Mononuclear cell (primary cell): Measurements from ENCODE around the gene CCHCR1. TPM values are rescaled to one million over a fixed set of nuclear protein-coding genes. Genes with fewer than 3 reads are reported as not detected.
"Not testable (repeated sequence)": the region's sequence is repeated elsewhere in the genome, so short reads cannot be mapped to it uniquely, and the experiment has no call there.

Experiments used
- H3K27me3 ChIP-seq: 2 replicates; pipeline ENCODE4 v1.6.0; 2011; ENCODE audit warnings: low read length, control low read depth; ENCODE audit not compliant: insufficient read depth
- H3K4me1 ChIP-seq: 2 replicates; pipeline ENCODE4 v1.5.1; 2011; ENCODE audit warnings: mild to moderate bottlenecking, low read length, control low read depth; ENCODE audit not compliant: insufficient read depth
- H3K4me3 ChIP-seq: 2 replicates; pipeline ENCODE4 v1.5.1; 2011; ENCODE audit warnings: mild to moderate bottlenecking, low read length, moderate library complexity
- H3K9me3 ChIP-seq: 2 replicates; pipeline ENCODE4 v1.5.1; 2011; ENCODE audit warnings: low read depth, mild to moderate bottlenecking, control low read depth, low read length
- total RNA-seq: library from RNA; depleted of rRNA; stranded (reverse); fragments of >200 nt; gene quantifications from one replicate; pipeline ENCODE4 v1.2.3, GENCODE V29; 2012

The CCHCR1 gene
- total RNA-seq, 1 donor, result 4.3 TPM

- H3K4me3 ChIP-seq, result no peak overlapping the region
- H3K4me1 ChIP-seq, result no peaks in the 10 kb centered on the region
- no peaks in the 10 kb centered on the region for H3K9me3 ChIP-seq
- H3K27me3 ChIP-seq, result no peaks in the 10 kb centered on the region
Measured at GRCh38 chr6:31170987-31171671, 13.5 kb upstream of the CCHCR1 start.

DNA sequence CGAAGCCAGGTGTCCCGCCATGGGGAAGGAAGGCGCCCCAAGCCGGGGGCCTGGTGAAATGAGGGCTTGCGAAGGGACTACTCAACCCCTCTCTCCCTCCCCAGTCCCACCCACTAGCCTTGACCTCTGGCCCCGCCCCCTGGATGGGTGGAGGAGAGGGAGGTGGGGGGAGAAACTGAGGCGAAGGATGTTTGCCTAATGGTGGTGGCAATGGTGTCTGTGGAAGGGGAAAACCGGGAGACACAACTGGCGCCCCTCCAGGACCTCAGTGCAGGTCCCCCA lies 12.9 kb upstream of the CCHCR1 start, which contains the start of gene POU5F1:
TSS of gene POU5F1 (minus strand) at position 83 of the 282 bp plus-strand sequence. CDS start at position 21, 62 bp downstream.
- no peaks in the 10 kb centered on the region for H3K4me1 ChIP-seq
- no peaks in the 10 kb centered on the region for H3K9me3 ChIP-seq
- H3K27me3 ChIP-seq, result no peaks in the 10 kb centered on the region
- H3K4me3 ChIP-seq, result no peak within 1 kb of the TSS

GRCh38 chr6:31169858-31170599 lies 12.4 kb upstream of the CCHCR1 start:
- H3K27me3 ChIP-seq, H3K4me3 ChIP-seq, H3K9me3 ChIP-seq, H3K4me1 ChIP-seq: not testable (repeated sequence)

DNA sequence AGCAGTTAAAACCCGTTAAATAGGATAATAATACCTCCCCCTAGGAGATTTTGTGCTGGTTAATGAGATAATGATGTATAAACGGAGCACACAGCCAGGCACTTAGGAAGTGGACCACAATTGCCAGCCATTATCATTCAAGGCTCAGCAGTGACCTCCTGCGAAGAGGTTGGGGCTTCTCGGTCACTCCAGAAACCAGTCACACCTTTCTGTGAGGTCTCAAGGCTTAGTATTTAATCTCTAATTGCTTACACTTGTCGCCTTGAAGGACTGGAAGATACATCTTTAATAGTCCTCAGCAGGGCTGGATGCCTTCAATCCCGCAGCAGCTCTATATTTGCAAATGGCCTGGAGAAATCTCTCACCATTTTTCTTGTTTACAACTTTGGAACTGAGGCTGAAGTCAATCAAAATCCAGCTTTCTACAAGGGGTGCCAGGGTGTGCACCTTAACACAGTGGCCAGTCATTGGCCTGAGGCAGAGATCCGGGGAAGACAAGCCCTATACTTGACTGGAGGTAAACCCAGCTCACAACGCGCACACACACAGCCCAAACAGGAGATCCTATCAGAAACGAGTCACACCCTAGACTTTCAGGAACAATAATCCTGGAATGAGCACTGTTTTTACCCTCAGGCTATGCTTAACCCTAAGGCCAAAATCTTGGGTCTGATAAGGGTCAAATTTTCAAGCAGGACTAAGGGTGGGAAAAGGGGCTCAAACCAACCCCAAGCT lies 11.7 kb upstream of the CCHCR1 start:
- H3K4me3 ChIP-seq, result no peak overlapping the region
- no peaks in the 10 kb centered on the region for H3K27me3 ChIP-seq
- H3K9me3 ChIP-seq, result no peaks in the 10 kb centered on the region
- no peaks in the 10 kb centered on the region for H3K4me1 ChIP-seq

GRCh38 chr6:31168606-31169005 lies 11.0 kb upstream of the CCHCR1 start:
- Histone ChIP-seq H3K4me1 (no peaks in the 10 kb centered on the region), H3K27me3 (no peaks in the 10 kb centered on the region), H3K9me3 (no peaks in the 10 kb centered on the region), H3K4me3 (no peak overlapping the region)

DNA sequence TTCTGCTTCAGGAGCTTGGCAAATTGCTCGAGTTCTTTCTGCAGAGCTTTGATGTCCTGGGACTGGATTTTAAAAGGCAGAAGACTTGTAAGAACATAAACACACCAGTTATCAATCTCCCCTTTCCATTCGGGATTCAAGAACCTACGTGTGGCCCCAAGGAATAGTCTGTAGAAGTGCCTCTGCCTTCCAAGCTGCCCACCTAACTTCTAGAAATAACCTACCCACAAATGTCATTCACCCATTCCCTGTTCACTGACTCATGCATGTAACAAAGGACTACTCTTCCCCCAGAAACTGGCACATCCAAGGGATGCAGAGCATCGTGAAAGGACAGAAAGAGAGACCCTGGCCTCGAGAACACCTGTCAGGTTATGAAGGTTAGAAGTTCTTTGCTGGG lies 8.4 kb upstream of the CCHCR1 start:
- Histone ChIP-seq H3K9me3 (no peaks in the 10 kb centered on the region), H3K4me3 (no peak overlapping the region), H3K27me3 (no peaks in the 10 kb centered on the region), H3K4me1 (no peaks in the 10 kb centered on the region)

DNA sequence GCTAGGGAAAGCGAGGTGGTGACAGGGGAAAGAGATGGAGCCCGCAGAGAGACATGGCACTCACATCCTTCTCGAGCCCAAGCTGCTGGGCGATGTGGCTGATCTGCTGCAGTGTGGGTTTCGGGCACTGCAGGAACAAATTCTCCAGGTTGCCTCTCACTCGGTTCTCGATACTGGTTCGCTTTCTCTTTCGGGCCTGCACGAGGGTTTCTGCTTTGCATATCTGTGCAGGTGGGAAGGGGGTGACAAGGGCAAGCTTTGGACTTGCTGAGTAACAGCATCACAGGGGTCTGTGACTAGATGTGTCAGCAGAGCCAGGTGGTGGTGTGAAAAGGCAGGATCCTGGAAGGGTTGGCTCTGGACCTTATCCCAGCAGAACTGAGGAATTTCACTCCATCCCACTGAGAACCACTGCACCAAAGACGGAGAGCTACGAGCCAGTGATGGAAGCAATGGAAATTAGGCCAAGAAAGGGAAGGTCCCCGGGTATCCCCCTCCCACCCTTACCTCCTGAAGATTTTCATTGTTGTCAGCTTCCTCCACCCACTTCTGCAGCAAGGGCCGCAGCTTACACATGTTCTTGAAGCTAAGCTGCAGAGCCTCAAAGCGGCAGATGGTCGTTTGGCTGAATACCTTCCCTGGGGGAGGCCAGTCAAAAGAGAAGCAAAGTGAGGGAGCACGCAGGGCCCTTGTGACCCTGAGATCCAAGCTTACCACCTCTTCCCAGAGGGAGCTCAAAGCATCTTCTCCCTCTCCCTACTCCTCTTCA lies 7.6 kb upstream of the CCHCR1 start:
- H3K4me1 ChIP-seq, H3K9me3 ChIP-seq: not testable (repeated sequence)

DNA sequence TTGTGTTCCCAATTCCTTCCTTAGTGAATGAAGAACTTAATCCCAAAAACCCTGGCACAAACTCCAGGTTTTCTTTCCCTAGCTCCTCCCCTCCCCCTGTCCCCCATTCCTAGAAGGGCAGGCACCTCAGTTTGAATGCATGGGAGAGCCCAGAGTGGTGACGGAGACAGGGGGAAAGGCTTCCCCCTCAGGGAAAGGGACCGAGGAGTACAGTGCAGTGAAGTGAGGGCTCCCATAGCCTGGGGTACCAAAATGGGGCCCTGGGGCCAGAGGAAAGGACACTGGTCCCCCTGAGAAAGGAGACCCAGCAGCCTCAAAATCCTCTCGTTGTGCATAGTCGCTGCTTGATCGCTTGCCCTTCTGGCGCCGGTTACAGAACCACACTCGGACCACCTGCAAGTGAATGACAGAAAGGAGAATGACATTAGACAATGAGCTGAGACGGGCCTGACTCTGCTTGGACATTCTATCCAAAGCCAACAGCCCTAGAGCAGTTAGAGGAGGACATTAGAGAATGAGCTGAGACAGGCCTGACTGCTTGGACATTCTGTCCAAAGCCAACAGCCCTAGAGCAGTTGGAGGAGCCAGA lies 7.0 kb upstream of the CCHCR1 start:
- not testable (repeated sequence) for H3K4me1 ChIP-seq, H3K9me3 ChIP-seq, H3K27me3 ChIP-seq, H3K4me3 ChIP-seq

More for the DNA sequence above, 7.6 kb upstream of the CCHCR1 start:
- not testable (repeated sequence) for H3K27me3 ChIP-seq, H3K4me3 ChIP-seq

GRCh38 chr6:31163922-31164321 lies 6.3 kb upstream of the CCHCR1 start:
- H3K4me3 ChIP-seq, result no peak overlapping the region
- no peaks in the 10 kb centered on the region for H3K27me3 ChIP-seq
- no peaks in the 10 kb centered on the region for H3K9me3 ChIP-seq
- peaks cover 8% of the 10 kb centered on the region for H3K4me1 ChIP-seq

- Histone ChIP-seq H3K4me3 (no peak overlapping the region), H3K27me3 (no peaks in the 10 kb centered on the region), H3K9me3 (no peaks in the 10 kb centered on the region), H3K4me1 (peaks cover 12% of the 10 kb centered on the region)
Measured at GRCh38 chr6:31162463-31163165, 5.0 kb upstream of the CCHCR1 start.

DNA sequence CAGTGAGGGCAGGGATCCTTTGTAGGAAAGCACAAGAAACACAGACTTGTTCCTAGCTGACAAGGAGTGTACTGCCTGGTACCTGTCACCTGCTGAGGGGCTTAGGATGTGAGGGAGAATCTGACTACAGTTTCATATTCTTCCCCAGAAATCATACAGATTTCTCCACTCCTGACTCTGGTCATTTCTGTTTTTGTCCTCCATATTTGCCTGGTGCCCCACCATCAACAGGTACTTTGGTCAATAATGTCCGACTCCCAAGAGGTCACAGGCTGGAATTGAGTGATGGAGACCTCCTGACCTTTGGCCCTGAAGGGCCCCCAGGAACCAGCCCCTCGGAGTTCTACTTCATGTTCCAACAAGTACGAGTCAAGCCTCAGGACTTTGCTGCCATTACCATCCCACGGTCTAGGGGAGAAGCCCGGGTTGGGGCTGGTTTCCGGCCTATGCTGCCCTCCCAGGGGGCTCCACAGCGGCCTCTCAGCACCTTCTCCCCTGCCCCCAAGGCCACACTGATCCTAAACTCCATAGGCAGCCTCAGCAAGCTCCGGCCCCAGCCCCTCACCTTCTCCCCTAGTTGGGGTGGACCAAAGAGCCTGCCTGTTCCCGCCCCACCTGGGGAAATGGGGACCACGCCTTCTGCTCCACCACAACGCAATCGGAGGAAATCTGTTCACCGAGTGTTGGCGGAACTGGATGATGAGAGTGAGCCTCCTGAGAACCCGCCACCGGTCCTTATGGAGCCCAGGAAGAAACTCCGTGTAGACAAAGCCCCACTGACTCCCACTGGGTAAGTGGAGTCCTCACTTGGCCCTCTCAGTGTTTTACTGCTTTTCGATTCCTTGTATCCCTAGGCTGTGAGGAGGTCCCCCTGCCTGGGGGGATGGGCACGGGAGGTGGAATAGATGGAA lies 3.9 kb upstream of the CCHCR1 start:
- Histone ChIP-seq H3K4me1 (peaks cover 18% of the 10 kb centered on the region), H3K9me3 (no peaks in the 10 kb centered on the region), H3K27me3 (no peaks in the 10 kb centered on the region), H3K4me3 (no peak overlapping the region)

- peak overlapping the region; percentile 67 for H3K4me3 ChIP-seq
- peaks cover 18% of the 10 kb centered on the region for H3K4me1 ChIP-seq
- H3K9me3 ChIP-seq, result no peaks in the 10 kb centered on the region
- H3K27me3 ChIP-seq, result no peaks in the 10 kb centered on the region
Measured at GRCh38 chr6:31158863-31159855, 1.6 kb upstream of the CCHCR1 start.
